Measurements from ENCODE around the gene ZNF277.

Gene ZNF277

DNA sequence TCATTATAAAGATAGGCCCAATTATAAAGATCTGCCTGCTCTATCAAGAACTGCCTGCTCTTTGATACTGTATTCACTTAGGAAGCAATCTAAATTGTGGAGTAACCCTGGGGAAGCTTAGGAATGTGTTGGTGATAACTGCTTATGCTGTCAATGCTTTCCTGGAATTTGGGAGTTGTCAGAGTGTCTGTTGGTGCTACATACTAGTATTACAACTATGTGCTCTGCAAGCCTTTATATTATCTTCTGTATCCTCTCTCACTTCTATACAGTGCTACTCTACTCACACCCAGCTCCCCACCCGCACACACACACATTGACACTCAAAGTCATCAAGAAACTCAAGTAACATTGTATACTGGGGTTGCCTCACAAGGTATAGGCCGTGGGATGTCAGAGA is 6.1 kb downstream of the ZNF277 start:
- peaks cover 12 to 26% of the 10 kb centered on the region in 2 donors for H3K4me1 Mint-ChIP-seq
- DNase-seq (no peak), ATAC-seq (replicated peaks) (no peak)
- H3K36me3 Mint-ChIP-seq = peaks cover 6 to 12% of the 10 kb centered on the region in 2 donors
- H3K27me3 Mint-ChIP-seq = no peaks in the 10 kb centered on the region
- H3K4me3 Mint-ChIP-seq = no peak overlapping the region
- no peaks in the 10 kb centered on the region for H3K9me3 Mint-ChIP-seq
- no peak overlapping the region for H3K27ac Mint-ChIP-seq

DNA sequence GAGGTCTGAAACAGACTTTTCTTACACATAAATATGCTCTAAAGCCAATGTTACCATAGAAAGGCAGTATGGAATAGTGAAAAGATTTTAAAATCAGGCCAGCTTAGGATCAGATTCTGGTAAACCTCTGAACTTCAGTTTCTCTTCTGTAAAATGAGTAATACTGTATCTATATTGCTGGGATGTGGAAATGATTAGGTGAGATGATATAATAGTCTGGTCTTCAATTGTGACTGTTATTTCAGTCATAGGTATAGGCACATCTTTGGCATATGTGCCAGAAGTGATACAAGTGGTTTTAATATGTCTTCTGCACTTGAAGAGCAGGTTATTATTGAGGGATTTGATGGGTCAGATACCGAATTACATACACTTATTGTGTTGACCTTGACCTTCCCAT is 7.2 kb downstream of the ZNF277 start:
- Mint-ChIP-seq H3K27ac (no peak overlapping the region), H3K36me3 (peaks cover 6 to 12% of the 10 kb centered on the region in 2 donors), H3K9me3 (no peaks in the 10 kb centered on the region), H3K27me3 (no peaks in the 10 kb centered on the region), H3K4me1 (peaks cover 12 to 26% of the 10 kb centered on the region in 2 donors), H3K4me3 (no peak overlapping the region)
- DNase-seq (no peak), ATAC-seq (replicated peaks) (no peak)

DNA sequence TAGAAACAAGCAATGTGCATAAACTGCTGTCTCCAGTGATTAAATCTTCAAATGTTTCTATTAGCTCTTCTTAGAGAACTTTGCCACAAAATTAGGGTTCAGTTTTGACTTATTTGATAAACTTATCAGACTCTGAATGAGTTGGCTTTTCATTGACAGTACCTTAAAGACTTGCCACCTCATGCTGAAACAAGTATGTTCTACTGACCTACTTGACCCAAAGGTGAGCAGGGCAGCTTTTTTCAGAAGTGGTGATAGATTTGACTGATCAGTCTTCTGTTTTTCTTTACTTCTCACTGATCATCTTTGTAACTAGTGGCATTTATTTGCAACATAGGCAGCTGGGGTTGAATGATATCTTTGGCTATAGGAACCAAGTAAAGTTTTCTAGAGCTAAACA is 7.8 kb downstream of the ZNF277 start:
- Mint-ChIP-seq H3K27ac (no peak overlapping the region), H3K9me3 (no peaks in the 10 kb centered on the region), H3K36me3 (peaks cover 6 to 12% of the 10 kb centered on the region in 2 donors), H3K27me3 (no peaks in the 10 kb centered on the region), H3K4me1 (peaks cover 12 to 26% of the 10 kb centered on the region in 2 donors), H3K4me3 (no peak overlapping the region)
- no peak for ATAC-seq (replicated peaks)
- no peak for DNase-seq

DNA sequence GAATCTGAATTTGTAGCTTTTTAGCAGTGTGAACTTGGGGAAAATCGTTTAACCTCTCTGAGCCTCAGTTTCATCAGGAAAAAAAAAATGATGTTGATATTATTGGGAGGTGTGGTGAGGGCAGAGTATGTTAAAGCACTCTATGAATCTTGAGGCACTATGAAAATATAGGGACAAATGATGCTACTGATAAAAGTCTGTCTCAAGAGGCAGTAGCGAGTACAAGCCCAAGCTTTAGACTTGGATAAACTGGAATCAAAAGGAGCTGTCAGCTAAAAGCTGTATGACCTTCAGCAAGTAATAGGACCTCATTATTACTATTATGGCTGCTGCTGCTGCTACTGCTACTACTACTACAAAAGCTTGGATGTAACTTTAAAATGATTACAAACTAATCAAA is 8.4 kb downstream of the ZNF277 start:
- no peaks in the 10 kb centered on the region for H3K27me3 Mint-ChIP-seq
- no peaks in the 10 kb centered on the region for H3K9me3 Mint-ChIP-seq
- H3K36me3 Mint-ChIP-seq = peaks cover 6 to 12% of the 10 kb centered on the region in 2 donors
- H3K4me1 Mint-ChIP-seq = peaks cover 12 to 26% of the 10 kb centered on the region in 2 donors
- DNase-seq (no peak), ATAC-seq (replicated peaks) (no peak)
- no peak overlapping the region for H3K27ac Mint-ChIP-seq
- H3K4me3 Mint-ChIP-seq = no peak overlapping the region

DNA sequence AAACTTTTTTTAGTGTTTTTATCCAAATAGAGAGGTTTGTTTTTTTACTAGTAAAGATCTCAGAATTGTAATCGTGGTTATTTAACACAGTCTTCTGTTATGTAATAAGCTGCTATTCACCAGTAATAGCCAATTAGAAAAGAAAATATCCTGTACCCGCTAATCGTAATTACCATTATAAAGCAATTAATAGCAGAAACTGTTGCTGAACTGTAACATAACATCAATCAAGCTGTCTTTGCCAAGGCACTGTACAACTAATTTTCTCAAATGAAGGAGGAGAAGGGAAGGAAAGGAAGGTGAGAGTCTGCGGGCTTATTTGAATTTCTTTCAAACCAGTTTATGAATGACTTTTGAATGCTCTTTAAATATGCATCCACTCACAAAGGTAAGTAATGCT is 9.3 kb downstream of the ZNF277 start:
- ATAC-seq (replicated peaks) (no peak), DNase-seq (no peak)
- H3K27ac Mint-ChIP-seq = no peak overlapping the region
- H3K4me3 Mint-ChIP-seq = no peak overlapping the region
- H3K36me3 Mint-ChIP-seq = peaks cover 6 to 13% of the 10 kb centered on the region in 2 donors
- peaks cover under 1% of the 10 kb centered on the region in 2 donors for H3K9me3 Mint-ChIP-seq
- H3K27me3 Mint-ChIP-seq = no peaks in the 10 kb centered on the region
- H3K4me1 Mint-ChIP-seq = peaks cover 12 to 27% of the 10 kb centered on the region in 2 donors

DNA sequence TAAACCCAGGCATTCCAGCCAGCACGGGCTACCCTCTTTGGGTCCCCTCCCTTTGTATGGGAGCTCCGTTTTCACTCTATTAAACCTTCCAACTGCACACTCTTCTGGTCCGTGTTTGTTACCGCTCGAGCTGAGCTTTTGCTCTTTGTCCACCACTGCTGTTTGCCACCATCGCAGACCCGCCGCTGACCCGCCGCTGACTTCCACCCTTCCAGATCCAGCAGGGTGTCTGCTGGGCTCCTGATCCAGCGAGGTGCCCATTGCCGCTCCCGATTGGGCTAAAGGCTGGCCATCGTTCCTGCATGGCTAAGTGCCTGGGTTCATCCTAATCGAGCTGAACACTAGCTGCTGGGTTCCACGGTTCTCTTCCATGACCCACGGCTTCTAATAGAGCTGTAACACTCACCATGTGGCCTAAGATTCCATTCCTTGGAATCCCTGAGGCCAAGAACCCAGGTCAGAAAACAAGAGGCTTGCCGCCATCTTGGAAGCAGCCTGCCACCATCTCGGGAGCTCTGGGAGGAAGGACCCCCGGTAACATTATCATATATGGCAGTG is 14.5 kb downstream of the ZNF277 start:
- peaks cover 6 to 18% of the 10 kb centered on the region in 2 donors for H3K4me1 Mint-ChIP-seq

DNA sequence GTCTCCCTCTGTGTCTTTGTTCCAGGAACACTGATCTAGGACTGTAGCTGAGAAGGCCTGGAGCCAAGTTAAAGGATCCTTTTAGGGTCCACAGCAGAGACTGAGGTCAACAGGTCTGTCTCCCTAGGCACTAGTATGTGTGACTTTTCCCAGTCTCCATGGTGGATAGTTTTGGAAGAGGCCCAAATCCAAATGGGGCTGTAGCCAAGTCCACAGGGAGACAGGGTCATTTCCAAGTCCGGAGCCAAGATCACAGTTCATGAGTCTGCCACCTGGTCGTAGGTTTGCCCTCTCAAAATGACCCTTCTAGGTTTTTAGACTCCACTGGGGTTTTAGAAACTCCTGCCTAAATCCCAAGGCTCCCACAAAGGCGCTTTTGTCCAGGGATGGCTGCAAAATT is 16.8 kb downstream of the ZNF277 start:
- ATAC-seq (replicated peaks) (no peak), DNase-seq (no peak)
- peaks cover 13 to 16% of the 10 kb centered on the region in 2 donors for H3K36me3 Mint-ChIP-seq
- no peak overlapping the region for H3K27ac Mint-ChIP-seq
- peaks cover 9 to 26% of the 10 kb centered on the region in 2 donors for H3K4me1 Mint-ChIP-seq
- peaks cover 4 to 6% of the 10 kb centered on the region in 2 donors for H3K9me3 Mint-ChIP-seq
- no peak overlapping the region for H3K4me3 Mint-ChIP-seq
- no peaks in the 10 kb centered on the region for H3K27me3 Mint-ChIP-seq

More for the DNA sequence above, 14.5 kb downstream of the ZNF277 start:
- Mint-ChIP-seq H3K36me3 (peaks cover 12 to 23% of the 10 kb centered on the region in 2 donors), H3K9me3 (peaks cover 4 to 5% of the 10 kb centered on the region in 2 donors), H3K27me3 (no peaks in the 10 kb centered on the region), H3K27ac (no peak overlapping the region), H3K4me3 (no peak overlapping the region)
- no peak for DNase-seq
- no peak for ATAC-seq (replicated peaks)

DNA sequence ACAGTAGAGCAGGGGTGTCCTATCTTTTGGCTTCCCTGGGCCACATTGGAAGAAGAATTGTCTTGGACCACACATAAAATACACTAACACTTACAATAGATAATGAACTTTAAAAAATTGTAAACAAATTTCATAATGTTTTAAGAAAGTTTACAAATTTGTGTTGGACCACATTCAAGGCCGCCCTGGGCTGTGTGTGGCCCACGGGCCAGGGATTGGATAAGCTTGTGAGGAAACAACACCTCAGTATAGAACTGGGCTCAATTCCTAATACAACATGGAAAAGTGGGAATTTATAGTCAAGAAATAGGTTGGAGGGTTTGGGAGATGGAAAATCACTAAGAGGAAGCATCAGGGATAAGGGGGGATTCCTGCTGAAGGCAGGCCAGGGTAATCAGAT is 17.7 kb downstream of the ZNF277 start:
- Mint-ChIP-seq H3K27me3 (no peaks in the 10 kb centered on the region), H3K4me1 (peaks cover 11 to 26% of the 10 kb centered on the region in 2 donors), H3K4me3 (no peak overlapping the region), H3K27ac (no peak overlapping the region), H3K9me3 (peaks cover 4 to 6% of the 10 kb centered on the region in 2 donors), H3K36me3 (peaks cover 11 to 16% of the 10 kb centered on the region in 2 donors)
- DNase-seq = no peak
- ATAC-seq (replicated peaks) = no peak

DNA sequence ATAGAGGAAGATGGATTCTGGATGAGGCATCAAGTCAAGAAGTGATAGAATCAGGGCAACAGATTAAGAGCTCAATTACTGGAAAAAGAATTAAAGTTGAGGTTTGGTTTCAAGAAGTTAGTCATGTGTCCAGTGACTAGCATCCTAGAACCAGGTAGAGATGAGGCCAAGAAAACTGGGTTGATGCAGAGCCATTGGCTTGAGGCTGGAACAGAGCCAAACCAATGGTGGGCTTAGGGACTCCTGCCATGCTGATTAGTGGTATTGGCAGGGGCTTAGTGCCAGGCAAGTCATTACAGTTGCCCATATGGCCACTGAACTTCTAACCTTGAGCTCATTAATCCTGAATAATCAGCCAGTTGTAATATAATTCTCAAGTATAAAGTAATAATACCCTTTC is 18.5 kb downstream of the ZNF277 start:
- peak overlapping the region; percentile 20 for H3K27ac Mint-ChIP-seq
- peaks cover 11 to 20% of the 10 kb centered on the region in 2 donors for H3K36me3 Mint-ChIP-seq
- ATAC-seq (replicated peaks) = no peak
- H3K4me1 Mint-ChIP-seq = peaks cover 16 to 31% of the 10 kb centered on the region in 2 donors
- H3K9me3 Mint-ChIP-seq = peaks cover 4 to 6% of the 10 kb centered on the region in 2 donors
- no peak overlapping the region for H3K4me3 Mint-ChIP-seq
- DNase-seq = no peak
- H3K27me3 Mint-ChIP-seq = no peaks in the 10 kb centered on the region

DNA sequence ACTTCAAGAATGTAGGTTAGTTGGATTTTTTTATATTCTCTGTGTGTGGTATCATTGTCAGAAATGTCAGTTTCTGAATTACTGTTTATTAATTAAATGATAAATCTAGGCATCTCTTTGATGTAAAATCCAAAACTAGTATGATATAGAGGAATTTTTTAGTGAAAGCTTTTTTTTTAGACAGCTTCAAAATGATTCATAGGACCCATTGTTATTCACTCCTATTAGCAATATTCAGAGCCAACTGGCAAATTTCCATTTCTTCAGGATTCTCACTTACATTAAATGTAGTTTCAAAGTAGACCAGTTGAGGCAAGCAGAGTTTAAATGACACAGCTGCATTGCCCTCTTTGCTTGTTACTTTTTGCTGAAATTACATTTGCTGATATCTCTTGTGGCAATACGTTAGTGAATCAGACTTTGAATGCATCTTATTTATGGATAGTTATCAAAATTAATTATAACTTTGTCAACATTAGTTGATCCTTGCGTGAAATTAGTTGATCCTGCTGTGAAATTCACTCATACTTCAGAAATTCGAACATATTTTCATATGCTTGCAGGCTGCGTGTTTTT is 20.3 kb downstream of the ZNF277 start:
- ATAC-seq (replicated peaks) (no peak), DNase-seq (no peak)
- Mint-ChIP-seq H3K36me3 (peaks cover 7 to 15% of the 10 kb centered on the region in 2 donors), H3K9me3 (peaks cover 0 to 4% of the 10 kb centered on the region in 2 donors), H3K4me1 (peaks cover 15 to 27% of the 10 kb centered on the region in 2 donors), H3K27me3 (no peaks in the 10 kb centered on the region), H3K4me3 (no peak overlapping the region), H3K27ac (no peak overlapping the region)

DNA sequence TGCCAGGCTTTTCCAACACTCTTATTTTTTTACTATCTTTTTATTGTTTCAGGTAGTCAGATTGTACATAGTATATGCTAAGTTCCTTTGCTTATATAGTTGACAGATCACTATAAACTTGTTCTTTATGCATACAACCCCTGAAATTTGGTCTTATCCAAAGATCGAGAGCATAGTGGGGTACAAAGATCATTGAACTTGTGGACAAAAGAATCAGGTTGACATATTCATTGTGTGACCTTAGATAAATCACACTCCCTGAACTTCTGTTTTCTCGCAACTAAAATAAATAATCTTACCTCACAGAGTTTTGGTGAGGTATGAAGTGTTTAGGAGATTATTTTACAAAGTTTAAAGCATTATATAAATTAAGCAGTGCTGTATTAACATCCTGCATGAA is 22.1 kb downstream of the ZNF277 start:
- ATAC-seq (replicated peaks) (no peak), DNase-seq (no peak)
- H3K4me1 Mint-ChIP-seq = peaks cover 15 to 33% of the 10 kb centered on the region in 2 donors
- H3K36me3 Mint-ChIP-seq = peaks cover 7 to 15% of the 10 kb centered on the region in 2 donors
- peaks cover 0 to 4% of the 10 kb centered on the region in 2 donors for H3K9me3 Mint-ChIP-seq
- H3K4me3 Mint-ChIP-seq = no peak overlapping the region
- H3K27me3 Mint-ChIP-seq = no peaks in the 10 kb centered on the region
- no peak overlapping the region for H3K27ac Mint-ChIP-seq

DNA sequence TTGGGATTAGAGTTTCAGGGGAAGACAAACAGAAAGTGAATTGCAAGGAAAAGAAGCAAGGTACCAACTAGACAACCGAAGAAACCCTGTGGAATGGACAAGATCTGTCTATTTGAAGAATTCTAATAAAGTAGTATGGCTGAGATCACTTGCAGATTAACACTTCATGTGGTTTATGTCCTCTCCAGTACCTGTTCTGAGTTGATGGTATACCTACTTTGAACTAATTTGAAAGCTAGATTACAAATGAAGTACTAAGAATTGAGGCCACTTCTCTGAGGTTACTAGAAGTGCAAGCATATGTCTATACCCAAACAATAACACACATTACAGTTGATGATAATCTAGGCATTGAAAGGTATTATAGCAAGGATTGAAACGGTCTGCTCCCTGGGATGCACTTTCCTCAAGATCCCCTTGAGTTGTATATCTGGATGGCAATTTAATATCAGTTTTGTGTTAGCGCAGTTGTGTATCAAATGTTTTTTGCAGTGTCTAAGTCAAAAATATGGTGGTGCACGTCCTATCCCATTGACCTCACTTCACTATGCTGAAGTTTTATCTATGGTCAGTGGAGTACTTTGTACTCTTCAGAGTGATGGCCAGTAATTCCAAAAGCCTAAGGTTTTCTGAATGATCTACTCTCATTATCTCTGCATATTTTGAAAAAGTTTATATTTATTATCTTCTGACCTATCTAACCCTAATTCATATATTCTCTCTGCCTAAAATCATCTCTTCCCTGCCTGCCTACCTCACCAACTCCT is 25.9 kb downstream of the ZNF277 start:
- Mint-ChIP-seq H3K4me1 (peaks cover 11 to 20% of the 10 kb centered on the region in 2 donors), H3K4me3 (no peak overlapping the region), H3K36me3 (peaks cover 3 to 6% of the 10 kb centered on the region in 2 donors), H3K9me3 (peaks cover 0 to 2% of the 10 kb centered on the region in 2 donors), H3K27ac (no peak overlapping the region), H3K27me3 (no peaks in the 10 kb centered on the region)
- DNase-seq (no peak), ATAC-seq (replicated peaks) (no peak)

DNA sequence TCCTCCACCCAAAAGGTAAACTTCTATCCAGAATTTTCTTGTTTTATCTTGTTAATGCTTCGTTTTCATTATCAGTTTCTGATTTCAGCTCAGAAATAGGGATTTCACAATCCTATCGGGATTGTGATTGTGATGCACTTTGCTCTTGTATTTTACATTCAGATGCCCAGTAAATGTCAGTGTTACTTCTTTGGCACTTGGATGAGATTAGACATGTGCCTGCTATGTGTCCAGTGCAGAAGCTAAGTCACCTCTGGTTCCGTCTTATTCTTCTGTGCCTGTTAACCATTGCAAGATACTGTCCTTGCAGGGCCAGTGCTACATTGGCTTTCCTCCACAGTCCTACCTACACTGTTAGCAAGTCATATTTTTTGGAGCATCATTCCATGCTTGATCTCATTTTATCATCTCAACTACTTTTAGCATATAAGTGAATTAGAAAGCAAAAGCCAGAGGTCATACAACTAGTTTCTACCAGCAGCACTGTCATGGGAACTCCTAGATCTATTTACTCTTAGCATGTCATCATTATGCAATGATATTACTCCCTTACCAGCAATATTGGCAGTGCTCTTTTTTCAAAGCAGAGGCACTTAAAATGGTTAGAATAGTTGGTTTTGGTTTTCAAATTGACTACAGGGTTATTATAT is 26.7 kb downstream of the ZNF277 start:
- Mint-ChIP-seq H3K27me3 (no peaks in the 10 kb centered on the region), H3K9me3 (no peaks in the 10 kb centered on the region), H3K4me1 (peaks cover 8 to 14% of the 10 kb centered on the region in 2 donors), H3K36me3 (peaks cover 5 to 9% of the 10 kb centered on the region in 2 donors), H3K27ac (no peak overlapping the region), H3K4me3 (no peak overlapping the region)
- ATAC-seq (replicated peaks) (no peak), DNase-seq (no peak)

DNA sequence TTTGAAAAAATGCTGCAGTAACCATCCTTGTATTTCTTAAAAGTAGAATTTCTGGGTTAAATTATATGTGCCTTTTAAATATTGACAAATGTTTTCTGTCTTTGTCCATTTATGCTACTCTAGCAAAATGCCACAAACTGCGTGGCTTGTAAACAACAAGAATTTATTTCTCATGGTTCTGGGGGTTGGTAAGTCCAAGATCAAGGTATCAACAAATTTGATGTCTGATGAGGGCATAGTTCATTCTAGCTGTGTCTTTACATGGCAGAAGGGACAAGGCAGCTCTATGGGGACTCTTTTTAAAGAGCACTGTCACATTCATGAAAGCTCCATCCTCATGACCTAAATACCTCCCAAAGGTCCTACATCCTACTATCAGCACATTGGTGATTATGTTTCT is 27.7 kb downstream of the ZNF277 start:
- Mint-ChIP-seq H3K9me3 (no peaks in the 10 kb centered on the region), H3K36me3 (peaks cover 6 to 10% of the 10 kb centered on the region in 2 donors), H3K27me3 (no peaks in the 10 kb centered on the region), H3K27ac (no peak overlapping the region), H3K4me1 (peaks cover 7 to 13% of the 10 kb centered on the region in 2 donors), H3K4me3 (no peak overlapping the region)
- DNase-seq (no peak), ATAC-seq (replicated peaks) (no peak)
